Lung (tissue), 16 donors: Measurements from ENCODE around the gene PTAFR. TPM values are rescaled to one million over a fixed set of nuclear protein-coding genes. Genes with fewer than 3 reads are reported as not detected.

ENCODE experiments used
- ATAC-seq: fragments of 200-7000 bp; cut with Tn5 transposase; one replicate; pipeline ENCODE4 v1.9.1; 2020; ENCODE audit warnings: moderate number of reproducible peaks; ENCODE audit not compliant: insufficient read depth, low FRiP score
- DNase-seq, 3 donors: peaks; one replicate each; pipeline ENCODE4 v3.0.0-alpha.2; 2013 to 2017
- H3K27ac ChIP-seq, 2 donors: one replicate each; pipeline ENCODE4 v1.5.1; 2013; ENCODE audit warnings: mild to moderate bottlenecking in 2 of 2, moderate library complexity in 2 of 2, control low read depth in 1 of 2, inconsistent platforms in 1 of 2, low read depth in 1 of 2, low read length in 1 of 2
- H3K27me3 ChIP-seq, 3 donors: one replicate each; pipeline ENCODE4 v1.5.1; 2013; ENCODE audit warnings: low read length in 2 of 3; ENCODE audit not compliant: control insufficient read depth in 3 of 3, insufficient read depth in 3 of 3
- H3K36me3 ChIP-seq, 4 donors: one replicate each; pipeline ENCODE4 v1.5.1; 2013; ENCODE audit warnings: low read length in 4 of 4, mild to moderate bottlenecking in 1 of 4, moderate library complexity in 1 of 4; ENCODE audit not compliant: control insufficient read depth in 4 of 4, insufficient read depth in 4 of 4
- H3K4me1 ChIP-seq, 5 donors: one replicate each; pipeline ENCODE4 v1.5.1; 2013; ENCODE audit warnings: low read length in 5 of 5, mild to moderate bottlenecking in 2 of 5, moderate library complexity in 1 of 5; ENCODE audit not compliant: control insufficient read depth in 5 of 5, insufficient read depth in 5 of 5
- H3K4me3 ChIP-seq: one replicate; pipeline ENCODE4 v1.5.1; 2013; ENCODE audit warnings: mild to moderate bottlenecking, control low read depth, moderate library complexity
- H3K9ac ChIP-seq, 2 donors: one replicate each; pipeline ENCODE4 v1.5.1; 2013; ENCODE audit warnings: low read length in 2 of 2, control low read depth in 1 of 2; ENCODE audit not compliant: insufficient read depth in 1 of 2
- H3K9me3 ChIP-seq, 4 donors: one replicate each; pipeline ENCODE4 v1.5.1; 2013; ENCODE audit warnings: low read length in 3 of 4, mild to moderate bottlenecking in 1 of 4, moderate library complexity in 1 of 4; ENCODE audit not compliant: control insufficient read depth in 4 of 4, insufficient read depth in 3 of 4
- WGBS, 2 donors: extraction: QIAGEN DNeasy Blood & Tissue Kit; methylation state at CpG; one replicate each; pipeline ENCODE4 v1.1.7; 2013; 5-methylcytosine and 5-hydroxymethylcytosine counted together
- long read RNA-seq, 5 donors: transcript quantifications; one replicate each; lab custom pipeline, GENCODE V29; 2026
- polyA plus RNA-seq, 2 donors: library from polyadenylated mRNA; stranded (reverse); fragments of 200-250 nt; gene quantifications; one replicate each; pipeline ENCODE4 v1.2.1, GENCODE V29; 2013
- total RNA-seq, 2 donors: library from RNA; depleted of rRNA in 1 of 2; stranded (reverse); fragments of >200 nt in 1 of 2; gene quantifications; one replicate each; pipeline ENCODE4 v1.2.1, GENCODE V29; 2014 to 2021
- TF ChIP-seq, protein P1 (sequence below): IDR thresholded peaks from 2 replicates; pipeline ENCODE4 v1.5.1; 2012; ENCODE audit warnings: mild to moderate bottlenecking; ENCODE audit errors: control extremely low read depth, extremely low read depth
- donor health status: control.
- donor health status: control.
- donor health status: Bipolar disorder and iron deficiency.
- donor health status: healthy.
- donor health status: DM: yes; HTN: yes; CAD: no.

Gene PTAFR, protein sequence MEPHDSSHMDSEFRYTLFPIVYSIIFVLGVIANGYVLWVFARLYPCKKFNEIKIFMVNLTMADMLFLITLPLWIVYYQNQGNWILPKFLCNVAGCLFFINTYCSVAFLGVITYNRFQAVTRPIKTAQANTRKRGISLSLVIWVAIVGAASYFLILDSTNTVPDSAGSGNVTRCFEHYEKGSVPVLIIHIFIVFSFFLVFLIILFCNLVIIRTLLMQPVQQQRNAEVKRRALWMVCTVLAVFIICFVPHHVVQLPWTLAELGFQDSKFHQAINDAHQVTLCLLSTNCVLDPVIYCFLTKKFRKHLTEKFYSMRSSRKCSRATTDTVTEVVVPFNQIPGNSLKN
- total RNA-seq (10 to 100 TPM in 1 of 2 donors, 1 to 10 TPM in 1; 9.3 to 37.3 TPM), polyA plus RNA-seq (10 to 100 TPM in 1 of 2 donors, 1 to 10 TPM in 1; 7.7 to 93.6 TPM)
- long read RNA-seq, donor 1, full-length matches to known transcripts = 3 of 3 reads
- long read RNA-seq, donor 1, partial matches to known transcripts = 0 of 3 reads
- long read RNA-seq, donor 1, other reads (novel, unspliced or antisense) = 0 of 3 reads
- long read RNA-seq, donor 2, full-length matches to known transcripts = 2 of 2 reads
- long read RNA-seq, donor 2, partial matches to known transcripts = 0 of 2 reads
- long read RNA-seq, donor 2, other reads (novel, unspliced or antisense) = 0 of 2 reads
- long read RNA-seq, donor 3, full-length matches to known transcripts = 2 of 2 reads
- long read RNA-seq, donor 3, partial matches to known transcripts = 0 of 2 reads
- long read RNA-seq, donor 3, other reads (novel, unspliced or antisense) = 0 of 2 reads
- long read RNA-seq, donor 4 = 0 reads
- long read RNA-seq, donor 5, full-length matches to known transcripts = 1 of 1 reads
- long read RNA-seq, donor 5, partial matches to known transcripts = 0 of 1 reads
- long read RNA-seq, donor 5, other reads (novel, unspliced or antisense) = 0 of 1 reads

DNA sequence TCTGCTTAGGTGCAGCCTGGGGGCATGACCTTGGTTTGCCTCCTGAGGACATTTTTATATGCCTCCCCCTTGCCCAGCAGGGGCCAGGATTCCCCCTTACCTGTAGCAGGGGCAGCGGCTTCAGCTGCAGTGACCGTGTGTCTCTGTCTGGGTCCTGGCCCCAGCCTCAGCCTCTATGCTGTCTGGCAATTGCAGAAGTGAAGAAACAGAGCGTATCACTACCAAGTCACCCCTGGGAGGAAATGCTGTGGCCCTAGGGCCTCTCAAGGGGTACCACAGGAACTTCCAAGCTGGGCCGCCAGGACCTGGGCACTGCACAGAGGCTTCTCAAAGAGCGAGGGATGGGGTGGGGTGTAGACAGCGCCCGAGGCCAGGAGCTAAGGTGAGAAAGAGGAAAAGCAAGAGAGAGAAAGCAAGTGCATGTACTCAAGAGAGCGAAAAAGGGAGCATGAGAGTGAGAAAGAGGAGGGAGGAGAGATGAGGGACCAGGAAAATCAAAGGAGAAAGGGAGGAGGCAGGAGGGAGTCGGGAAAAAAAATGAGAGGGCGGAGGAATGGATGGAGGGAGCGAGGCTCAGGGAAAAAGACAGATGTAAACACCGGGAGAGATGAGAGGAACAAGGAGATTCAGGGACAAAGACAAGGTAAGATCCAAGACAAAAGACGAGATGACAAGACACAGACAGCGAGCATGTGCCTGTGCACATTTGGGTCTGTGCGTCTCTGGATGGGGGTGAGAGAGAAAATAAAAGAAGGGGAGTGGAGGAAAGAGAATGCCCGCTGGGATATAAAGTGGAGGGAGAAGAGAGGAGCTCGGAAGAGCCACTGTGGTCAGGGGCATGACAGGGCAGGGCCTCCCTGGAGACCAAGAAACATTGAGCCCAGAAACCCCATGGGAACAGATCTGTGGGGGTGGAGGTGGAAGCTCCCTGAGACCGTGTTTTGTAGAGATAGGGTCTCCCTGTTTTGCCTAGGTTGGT lies at the start of gene PTAFR:
PTAFR (minus strand) TSS at position 199 of the 979 bp plus-strand sequence. CDS start 25,669 bp downstream, outside the sequence.
- Histone ChIP-seq H3K4me3 (no peak within 1 kb of the TSS), H3K9me3 (no peaks in the 10 kb centered on the region), H3K4me1 (peaks cover 0 to 18% (median 0%) of the 10 kb centered on the region in 5 donors), H3K27me3 (no peaks in the 10 kb centered on the region), H3K9ac (no peak within 1 kb of the TSS), H3K36me3 (no peaks in the 10 kb centered on the region), H3K27ac (peak within 1 kb of the TSS in 1 of 2 donors; percentile 78)
- 53 to 67% methylated on average over 18 of the region's 18 CpGs for WGBS, 2 donors
- TF ChIP-seq, protein P1, sequence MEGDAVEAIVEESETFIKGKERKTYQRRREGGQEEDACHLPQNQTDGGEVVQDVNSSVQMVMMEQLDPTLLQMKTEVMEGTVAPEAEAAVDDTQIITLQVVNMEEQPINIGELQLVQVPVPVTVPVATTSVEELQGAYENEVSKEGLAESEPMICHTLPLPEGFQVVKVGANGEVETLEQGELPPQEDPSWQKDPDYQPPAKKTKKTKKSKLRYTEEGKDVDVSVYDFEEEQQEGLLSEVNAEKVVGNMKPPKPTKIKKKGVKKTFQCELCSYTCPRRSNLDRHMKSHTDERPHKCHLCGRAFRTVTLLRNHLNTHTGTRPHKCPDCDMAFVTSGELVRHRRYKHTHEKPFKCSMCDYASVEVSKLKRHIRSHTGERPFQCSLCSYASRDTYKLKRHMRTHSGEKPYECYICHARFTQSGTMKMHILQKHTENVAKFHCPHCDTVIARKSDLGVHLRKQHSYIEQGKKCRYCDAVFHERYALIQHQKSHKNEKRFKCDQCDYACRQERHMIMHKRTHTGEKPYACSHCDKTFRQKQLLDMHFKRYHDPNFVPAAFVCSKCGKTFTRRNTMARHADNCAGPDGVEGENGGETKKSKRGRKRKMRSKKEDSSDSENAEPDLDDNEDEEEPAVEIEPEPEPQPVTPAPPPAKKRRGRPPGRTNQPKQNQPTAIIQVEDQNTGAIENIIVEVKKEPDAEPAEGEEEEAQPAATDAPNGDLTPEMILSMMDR = no peak
- DNase-seq (no peak), ATAC-seq (peak; percentile 44)

DNA sequence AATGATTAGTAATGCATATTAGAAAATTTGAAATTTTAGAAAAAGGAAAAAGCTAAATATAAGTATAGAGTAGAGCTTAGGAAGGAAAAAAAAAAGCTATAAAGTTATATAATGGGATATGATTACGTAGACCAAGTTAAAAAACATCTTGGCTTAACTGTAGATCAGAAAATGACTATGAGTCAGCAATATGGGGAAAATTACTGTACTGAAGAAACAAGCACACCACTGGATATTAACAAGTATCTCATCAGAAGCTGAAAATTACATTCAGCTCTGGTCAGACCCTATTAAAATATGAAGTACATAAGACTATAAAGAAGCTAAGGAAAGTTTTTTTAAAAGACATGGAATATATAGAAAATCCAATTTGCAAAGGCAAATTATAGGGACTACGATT lies 36.8 kb upstream of the PTAFR start:
- Histone ChIP-seq H3K36me3 (peaks cover 4 to 31% (median 18%) of the 10 kb centered on the region in 4 donors), H3K4me3 (no peak overlapping the region), H3K4me1 (no peaks in the 10 kb centered on the region), H3K9me3 (no peaks in the 10 kb centered on the region), H3K27me3 (no peaks in the 10 kb centered on the region), H3K27ac (no peak overlapping the region), H3K9ac (no peak overlapping the region)
- 42 to 88% methylated on average over 2 of the region's 2 CpGs for WGBS, 2 donors
- TF ChIP-seq, protein P1 = no peak
- ATAC-seq (no peak), DNase-seq (no peak)

DNA sequence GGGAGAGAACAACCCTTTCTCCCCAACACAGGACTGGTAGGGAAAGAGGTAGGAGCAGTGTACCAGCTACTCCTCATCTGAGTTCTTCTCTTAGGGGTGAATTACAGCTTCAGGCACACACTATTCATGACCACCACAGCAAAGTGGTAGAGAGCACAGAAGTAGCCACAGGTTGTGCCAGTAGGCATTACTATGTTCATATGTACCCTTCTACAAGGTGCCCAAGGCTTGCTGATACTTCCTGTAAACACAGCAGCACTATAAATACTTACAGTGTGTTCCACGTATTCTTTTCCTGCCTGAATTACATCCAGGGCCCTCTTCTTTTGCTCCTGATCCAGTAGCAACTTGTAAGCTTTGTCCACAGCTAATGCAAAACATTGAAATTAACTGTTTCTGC lies 33.2 kb upstream of the PTAFR start:
- no peak for DNase-seq
- no peaks in the 10 kb centered on the region for H3K27me3 ChIP-seq
- TF ChIP-seq, protein P1 = no peak
- H3K9me3 ChIP-seq = no peaks in the 10 kb centered on the region
- no peak for ATAC-seq
- H3K27ac ChIP-seq = no peak overlapping the region
- peaks cover 4 to 37% (median 23%) of the 10 kb centered on the region in 4 donors for H3K36me3 ChIP-seq
- H3K4me3 ChIP-seq = no peak overlapping the region
- no peaks in the 10 kb centered on the region for H3K4me1 ChIP-seq
- H3K9ac ChIP-seq = no peak overlapping the region
- WGBS, 2 donors = 60 to 81% methylated on average over 1 of the region's 1 CpG
